Lower leg skin (tissue), 3 donors: Measurements from ENCODE around the gene ARHGAP28.
"Not testable (repeated sequence)": the region's sequence is repeated elsewhere in the genome, so short reads cannot be mapped to it uniquely, and the experiment has no call there.

Experiments used
- POLR2A ChIP-seq, 2 donors: fragments of 450-650 bp; IDR thresholded peaks; one replicate each; pipeline ENCODE4 v1.6.1; 2016 to 2017; ENCODE audit warnings: antibody characterized with exemption in 2 of 2, mild to moderate bottlenecking in 1 of 2, moderate library complexity in 1 of 2
- TF ChIP-seq, protein P1 (sequence below), 3 donors: fragments of 450-650 bp; IDR thresholded peaks; one replicate each; pipeline ENCODE4 v1.5.1; 2016; ENCODE audit warnings: antibody characterized with exemption in 3 of 3, mild to moderate bottlenecking in 3 of 3, moderate library complexity in 2 of 3

GRCh38 chr18:6827566-6827965 is 98.0 kb downstream of the ARHGAP28 start:
- TF ChIP-seq, protein P1, sequence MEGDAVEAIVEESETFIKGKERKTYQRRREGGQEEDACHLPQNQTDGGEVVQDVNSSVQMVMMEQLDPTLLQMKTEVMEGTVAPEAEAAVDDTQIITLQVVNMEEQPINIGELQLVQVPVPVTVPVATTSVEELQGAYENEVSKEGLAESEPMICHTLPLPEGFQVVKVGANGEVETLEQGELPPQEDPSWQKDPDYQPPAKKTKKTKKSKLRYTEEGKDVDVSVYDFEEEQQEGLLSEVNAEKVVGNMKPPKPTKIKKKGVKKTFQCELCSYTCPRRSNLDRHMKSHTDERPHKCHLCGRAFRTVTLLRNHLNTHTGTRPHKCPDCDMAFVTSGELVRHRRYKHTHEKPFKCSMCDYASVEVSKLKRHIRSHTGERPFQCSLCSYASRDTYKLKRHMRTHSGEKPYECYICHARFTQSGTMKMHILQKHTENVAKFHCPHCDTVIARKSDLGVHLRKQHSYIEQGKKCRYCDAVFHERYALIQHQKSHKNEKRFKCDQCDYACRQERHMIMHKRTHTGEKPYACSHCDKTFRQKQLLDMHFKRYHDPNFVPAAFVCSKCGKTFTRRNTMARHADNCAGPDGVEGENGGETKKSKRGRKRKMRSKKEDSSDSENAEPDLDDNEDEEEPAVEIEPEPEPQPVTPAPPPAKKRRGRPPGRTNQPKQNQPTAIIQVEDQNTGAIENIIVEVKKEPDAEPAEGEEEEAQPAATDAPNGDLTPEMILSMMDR (IDR thresholded peaks at IDR 0.05) = not testable (repeated sequence)
- not testable (repeated sequence) for TF ChIP-seq POLR2A (IDR thresholded peaks at IDR 0.05)
